ENCODE results near the gene LINC00237. TPM values are rescaled to one million over a fixed set of nuclear protein-coding genes. Genes with fewer than 3 reads are reported as not detected.

Gene LINC00237
- total RNA-seq, 4 donors from 2014 or later, result 0.83 TPM; not detected in 3

DNA sequence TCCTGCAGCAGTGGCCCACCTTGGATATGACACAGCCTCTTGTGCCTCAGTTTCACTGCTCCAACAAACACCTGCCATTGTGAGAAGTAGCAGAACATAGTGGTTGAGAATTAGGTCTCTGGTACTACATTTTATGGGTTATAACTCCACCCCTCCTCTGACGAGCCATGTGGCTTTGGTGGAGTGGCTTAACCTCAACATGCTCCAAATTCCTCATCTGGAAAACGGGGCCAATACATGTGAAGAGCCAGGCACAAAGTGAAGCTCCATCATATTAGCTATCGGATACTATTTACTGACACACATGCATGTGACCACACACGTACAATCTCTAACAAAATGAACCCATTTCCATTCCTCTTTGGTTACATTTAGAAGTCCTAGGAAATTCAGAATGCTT lies 11.4 kb upstream of the LINC00237 start:
- no peaks in the 10 kb centered on the region for H3K9me3 ChIP-seq
- 68% methylated on average over 4 of the region's 4 CpGs for WGBS
- no peaks in the 10 kb centered on the region for H3K27me3 ChIP-seq
- H3K27ac ChIP-seq, result no peak overlapping the region
- no peak overlapping the region for H3K4me3 ChIP-seq
- DNase-seq (ENCODE audit: low spot score in 2 of 2), result no peak
- no peak for TF ChIP-seq POLR2A (IDR thresholded peaks at IDR 0.05)
- TF ChIP-seq POLR2AphosphoS5 (IDR thresholded peaks at IDR 0.05), result no peak
- TF ChIP-seq EP300 (IDR thresholded peaks at IDR 0.05), result no peak
- TF ChIP-seq, protein P1, sequence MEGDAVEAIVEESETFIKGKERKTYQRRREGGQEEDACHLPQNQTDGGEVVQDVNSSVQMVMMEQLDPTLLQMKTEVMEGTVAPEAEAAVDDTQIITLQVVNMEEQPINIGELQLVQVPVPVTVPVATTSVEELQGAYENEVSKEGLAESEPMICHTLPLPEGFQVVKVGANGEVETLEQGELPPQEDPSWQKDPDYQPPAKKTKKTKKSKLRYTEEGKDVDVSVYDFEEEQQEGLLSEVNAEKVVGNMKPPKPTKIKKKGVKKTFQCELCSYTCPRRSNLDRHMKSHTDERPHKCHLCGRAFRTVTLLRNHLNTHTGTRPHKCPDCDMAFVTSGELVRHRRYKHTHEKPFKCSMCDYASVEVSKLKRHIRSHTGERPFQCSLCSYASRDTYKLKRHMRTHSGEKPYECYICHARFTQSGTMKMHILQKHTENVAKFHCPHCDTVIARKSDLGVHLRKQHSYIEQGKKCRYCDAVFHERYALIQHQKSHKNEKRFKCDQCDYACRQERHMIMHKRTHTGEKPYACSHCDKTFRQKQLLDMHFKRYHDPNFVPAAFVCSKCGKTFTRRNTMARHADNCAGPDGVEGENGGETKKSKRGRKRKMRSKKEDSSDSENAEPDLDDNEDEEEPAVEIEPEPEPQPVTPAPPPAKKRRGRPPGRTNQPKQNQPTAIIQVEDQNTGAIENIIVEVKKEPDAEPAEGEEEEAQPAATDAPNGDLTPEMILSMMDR (IDR thresholded peaks at IDR 0.05), result no peak
- no peaks in the 10 kb centered on the region for H3K4me1 ChIP-seq
- no peaks in the 10 kb centered on the region for H3K36me3 ChIP-seq

DNA sequence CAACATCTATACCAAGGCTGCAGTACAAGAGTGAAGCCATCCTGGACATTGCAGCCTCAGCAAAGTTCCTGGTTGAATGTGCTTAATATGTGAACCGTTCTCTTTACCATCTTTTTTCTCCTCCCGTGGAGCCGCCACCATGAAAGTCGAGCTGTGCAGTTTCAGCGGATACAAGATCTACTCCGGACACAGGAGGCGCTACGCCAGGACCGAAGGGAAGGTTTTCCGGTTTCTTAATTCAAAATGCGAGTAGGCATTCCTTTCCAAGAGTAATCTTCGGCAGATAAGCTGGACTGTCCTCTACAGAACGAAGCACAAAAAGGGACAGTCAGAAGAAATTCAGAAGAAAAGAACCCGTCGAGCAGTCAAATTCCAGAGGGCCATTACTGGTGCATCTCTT lies 8.4 kb upstream of the LINC00237 start:
- TF ChIP-seq POLR2AphosphoS5 (IDR thresholded peaks at IDR 0.05), result no peak
- TF ChIP-seq, protein P1 (IDR thresholded peaks at IDR 0.05), result no peak
- no peak for TF ChIP-seq POLR2A (IDR thresholded peaks at IDR 0.05)
- no peak for TF ChIP-seq EP300 (IDR thresholded peaks at IDR 0.05)
- no peak for DNase-seq (ENCODE audit: low spot score in 2 of 2)
- Histone ChIP-seq H3K4me3 (no peak overlapping the region), H3K9me3 (no peaks in the 10 kb centered on the region), H3K27ac (no peak overlapping the region), H3K27me3 (no peaks in the 10 kb centered on the region), H3K36me3 (no peaks in the 10 kb centered on the region), H3K4me1 (no peaks in the 10 kb centered on the region)
- 92% methylated on average over 15 of the region's 15 CpGs for WGBS

DNA sequence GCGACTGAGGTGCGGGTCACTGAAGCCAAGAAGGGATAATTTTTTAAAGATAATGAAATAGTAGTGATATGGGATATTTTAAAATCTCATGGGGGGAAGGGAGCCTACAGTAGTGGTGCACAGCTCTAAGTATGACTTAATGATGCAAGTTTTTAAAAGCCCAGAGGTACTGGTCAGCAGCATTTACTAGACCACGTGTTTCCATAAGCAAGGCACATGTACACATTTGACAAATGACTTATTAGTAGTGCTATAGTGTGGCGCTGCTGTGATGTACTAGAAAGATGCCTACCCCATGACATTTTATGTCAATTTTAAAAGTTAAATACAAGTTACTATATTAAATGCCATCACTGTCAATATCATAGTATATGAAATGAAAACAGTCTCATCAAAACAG lies 7.5 kb upstream of the LINC00237 start:
- TF ChIP-seq POLR2AphosphoS5 (IDR thresholded peaks at IDR 0.05), result no peak
- TF ChIP-seq POLR2A (IDR thresholded peaks at IDR 0.05), result no peak
- TF ChIP-seq EP300 (IDR thresholded peaks at IDR 0.05), result no peak
- TF ChIP-seq, protein P1 (IDR thresholded peaks at IDR 0.05), result no peak
- no peak overlapping the region for H3K4me3 ChIP-seq
- H3K9me3 ChIP-seq, result no peaks in the 10 kb centered on the region
- DNase-seq (ENCODE audit: low spot score in 2 of 2), result no peak
- no peaks in the 10 kb centered on the region for H3K36me3 ChIP-seq
- WGBS, result 88% methylated on average over 4 of the region's 4 CpGs
- H3K4me1 ChIP-seq, result no peaks in the 10 kb centered on the region
- peaks cover 6% of the 10 kb centered on the region for H3K27me3 ChIP-seq
- H3K27ac ChIP-seq, result no peak overlapping the region

DNA sequence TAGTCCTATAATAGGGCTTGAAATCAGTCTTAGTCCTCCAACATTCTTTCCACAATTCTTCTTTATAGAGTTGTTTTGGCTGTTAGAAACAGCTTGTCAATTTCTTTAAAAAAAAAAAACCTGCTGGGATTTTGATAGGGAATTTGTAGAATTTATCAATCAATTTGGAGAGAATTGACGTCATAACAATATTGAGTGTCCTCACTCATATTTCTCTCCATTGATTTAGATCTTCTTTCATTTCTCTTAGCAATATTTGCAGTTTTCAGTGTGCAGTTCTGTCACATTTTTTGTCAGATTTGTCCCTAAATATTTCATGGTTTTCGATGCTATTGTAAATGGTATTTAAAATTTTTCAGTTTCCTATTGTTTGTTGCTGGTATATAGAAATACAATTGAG lies 5.3 kb upstream of the LINC00237 start:
- DNase-seq (ENCODE audit: low spot score in 2 of 2), result no peak
- Histone ChIP-seq H3K4me1 (peaks cover under 1% of the 10 kb centered on the region), H3K36me3 (no peaks in the 10 kb centered on the region), H3K27me3 (peaks cover 25% of the 10 kb centered on the region), H3K4me3 (no peak overlapping the region), H3K9me3 (no peaks in the 10 kb centered on the region), H3K27ac (no peak overlapping the region)
- TF ChIP-seq, protein P1 (IDR thresholded peaks at IDR 0.05), result no peak
- TF ChIP-seq POLR2AphosphoS5 (IDR thresholded peaks at IDR 0.05) (no peak), EP300 (IDR thresholded peaks at IDR 0.05) (no peak), POLR2A (IDR thresholded peaks at IDR 0.05) (no peak)
- 78% methylated on average over 2 of the region's 2 CpGs for WGBS

DNA sequence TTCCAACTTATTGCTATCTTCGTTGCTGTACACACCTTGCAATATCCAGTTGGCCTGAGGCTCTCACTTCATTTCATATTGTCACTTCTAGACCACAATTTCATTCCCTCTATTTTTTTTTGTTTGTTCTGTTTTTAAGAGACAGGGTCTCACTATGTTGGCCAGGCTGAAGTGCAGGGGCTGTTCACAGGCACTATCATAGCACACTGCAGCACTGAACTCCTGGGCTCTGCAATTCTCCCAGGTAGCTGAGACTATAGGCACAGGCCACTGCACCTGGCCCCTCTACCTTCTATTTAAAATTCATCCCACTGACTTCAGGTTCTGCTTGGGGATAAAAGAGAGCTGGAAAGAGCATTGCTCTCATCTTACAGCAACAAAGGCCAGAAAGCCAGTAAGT lies 4.7 kb upstream of the LINC00237 start:
- Histone ChIP-seq H3K27ac (no peak overlapping the region), H3K9me3 (no peaks in the 10 kb centered on the region), H3K36me3 (no peaks in the 10 kb centered on the region), H3K27me3 (peaks cover 31% of the 10 kb centered on the region), H3K4me1 (peaks cover 7% of the 10 kb centered on the region), H3K4me3 (no peak overlapping the region)
- no peak for DNase-seq (ENCODE audit: low spot score in 2 of 2)
- 87% methylated on average over 1 of the region's 1 CpG for WGBS
- TF ChIP-seq POLR2A (IDR thresholded peaks at IDR 0.05), result no peak
- TF ChIP-seq, protein P1 (IDR thresholded peaks at IDR 0.05), result no peak
- TF ChIP-seq EP300 (IDR thresholded peaks at IDR 0.05), result no peak
- TF ChIP-seq POLR2AphosphoS5 (IDR thresholded peaks at IDR 0.05), result no peak
